Activated effector memory CD4-positive, alpha-beta T cell treated with anti-CD3 and anti-CD28 coated beads, Interleukin-2, amount 50 U/mL, for 16 hours (primary cell): ENCODE results near the gene MAP3K14.

ENCODE experiments used
- DNase-seq: peaks from one replicate; pipeline ENCODE4 v3.0.0-alpha.2; 2020

MAP3K14 gene

DNA sequence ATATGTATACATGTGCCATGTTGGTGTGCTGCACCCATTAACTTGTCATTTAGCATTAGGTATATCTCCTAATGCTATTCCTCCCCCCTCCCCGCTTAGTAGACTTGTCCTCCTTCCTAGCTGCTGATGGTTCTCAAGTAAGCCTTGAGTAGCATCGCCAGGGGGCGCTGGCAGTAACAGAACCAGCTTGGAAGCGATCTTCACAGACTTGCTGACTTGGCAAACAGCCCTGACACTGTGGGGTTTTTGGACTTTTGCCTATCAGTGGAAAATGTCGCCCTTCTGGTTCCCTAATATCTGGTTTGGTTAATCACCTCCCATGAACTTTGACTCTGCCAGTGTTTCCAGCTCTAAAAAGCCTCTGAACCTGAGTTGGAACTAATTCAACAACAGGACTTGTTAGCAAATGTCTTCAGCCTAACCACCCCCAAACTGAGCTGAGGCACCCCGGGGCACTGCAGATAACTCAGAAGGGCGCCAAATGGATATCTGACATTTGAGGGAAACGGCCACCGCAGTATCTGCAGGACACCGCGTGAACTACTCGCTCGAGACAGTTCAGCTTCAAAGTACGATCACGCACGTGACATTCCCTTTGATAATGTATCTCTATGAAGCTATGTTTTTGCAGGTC, 39.5 kb downstream of the MAP3K14 start:
- DNase-seq: peak; percentile 96

DNA sequence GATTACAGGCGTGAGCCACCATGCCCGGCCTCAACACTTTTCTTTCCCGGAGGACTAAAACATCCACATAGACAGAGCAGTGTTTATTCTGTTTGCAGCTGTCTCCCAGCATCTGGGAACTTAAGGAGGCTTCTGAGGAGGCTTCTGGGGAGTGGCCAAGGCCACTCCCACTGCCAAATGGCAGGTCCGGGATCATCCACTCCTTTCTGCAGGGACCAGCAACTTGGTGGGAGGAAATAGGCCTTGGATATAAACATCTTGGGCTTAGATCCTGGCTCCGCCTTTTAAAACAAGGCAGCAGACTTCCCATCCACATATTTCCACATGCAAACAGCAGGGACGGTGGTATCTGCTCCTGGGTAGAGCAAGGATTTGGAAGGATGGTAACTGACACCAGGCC, 40.8 kb downstream of the MAP3K14 start:
- no peak for DNase-seq

DNA sequence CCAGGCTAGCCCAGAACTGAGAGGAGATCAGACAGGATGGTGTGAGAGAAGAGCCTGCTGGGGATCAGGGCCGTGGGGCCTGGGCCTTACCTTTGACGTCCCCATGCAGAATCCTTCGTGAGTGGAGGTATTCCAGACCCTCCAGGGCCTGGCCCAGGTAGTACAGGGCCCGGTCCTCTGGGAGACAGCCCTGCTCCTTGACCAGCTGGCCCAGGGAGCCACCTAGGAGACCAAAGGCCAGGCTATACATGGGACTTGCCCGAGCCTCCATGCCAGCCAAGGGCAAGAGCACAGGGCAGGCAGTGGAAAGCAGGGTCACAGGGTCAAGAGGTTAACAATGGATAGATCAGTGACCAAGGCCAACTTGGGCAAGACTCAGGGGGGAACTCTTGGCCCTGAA, 42.8 kb downstream of the MAP3K14 start:
- no peak for DNase-seq

DNA sequence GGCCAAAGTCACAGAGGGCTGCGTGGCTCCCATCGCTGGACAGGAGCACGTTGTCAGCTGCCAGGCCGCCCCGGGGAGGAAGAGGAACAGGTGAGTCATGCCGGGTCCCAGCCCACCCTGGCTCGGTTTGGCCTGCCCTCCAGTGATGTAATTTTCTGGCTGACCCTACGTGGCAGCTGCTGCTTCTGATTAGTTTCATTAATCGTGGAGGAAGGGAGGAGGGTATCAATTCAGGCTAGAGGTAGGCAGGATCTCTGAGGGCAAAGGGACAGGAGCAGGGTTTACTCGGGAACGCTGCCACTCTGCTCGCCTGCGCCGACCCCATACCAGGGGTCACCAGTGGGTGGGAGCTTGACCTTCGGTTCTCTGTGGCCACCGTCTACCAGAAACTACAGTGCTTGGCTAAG, 43.3 kb downstream of the MAP3K14 start:
- DNase-seq: no peak

DNA sequence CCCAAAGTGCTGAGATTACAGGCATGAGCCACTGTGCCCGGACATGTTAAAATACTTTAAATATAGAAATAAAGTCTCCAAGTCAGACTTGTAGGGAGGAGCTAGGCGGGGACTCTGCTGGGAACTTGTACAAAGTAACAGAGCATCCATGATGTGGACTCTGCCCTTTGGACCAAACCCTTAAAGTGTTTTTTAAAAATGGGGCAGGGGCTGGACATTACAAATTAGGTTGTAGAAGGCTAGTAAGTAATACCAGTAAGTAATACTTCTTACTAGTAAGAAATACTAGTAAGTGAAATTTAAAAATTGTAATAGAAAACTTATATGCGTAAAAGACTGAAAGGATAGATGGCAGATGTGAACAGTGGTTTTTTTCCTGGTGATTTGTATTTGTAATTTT, 45.2 kb downstream of the MAP3K14 start:
- no peak for DNase-seq

DNA sequence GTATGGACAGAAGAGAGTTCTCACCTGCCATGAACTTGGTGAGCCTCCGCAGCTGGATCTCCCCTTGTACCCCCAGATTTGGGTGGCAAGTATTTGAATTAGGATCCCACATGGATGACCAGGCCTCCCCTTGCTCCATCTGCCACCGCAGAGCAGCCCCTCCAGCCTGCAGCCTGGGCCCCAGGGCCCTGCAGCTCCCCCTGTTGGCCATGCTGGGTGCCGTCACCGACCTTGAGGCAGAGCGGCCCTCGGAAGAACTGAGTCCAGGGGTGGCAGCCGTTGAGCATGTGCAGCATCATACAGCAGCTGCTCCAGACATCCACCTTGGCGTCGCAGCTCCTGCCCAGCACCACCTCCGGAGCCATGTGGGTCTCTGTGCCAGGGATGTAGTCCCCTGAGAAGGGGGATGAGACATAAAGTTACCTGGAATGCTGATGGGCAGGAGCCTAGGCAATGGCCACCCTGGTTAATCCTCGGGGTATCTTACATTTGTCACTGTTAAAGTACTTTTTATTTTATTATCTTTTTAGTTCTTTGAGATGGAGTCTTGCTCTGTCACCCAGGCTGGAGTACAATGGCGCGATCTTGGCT, 45.9 kb downstream of the MAP3K14 start:
- peak; percentile 83 for DNase-seq

DNA sequence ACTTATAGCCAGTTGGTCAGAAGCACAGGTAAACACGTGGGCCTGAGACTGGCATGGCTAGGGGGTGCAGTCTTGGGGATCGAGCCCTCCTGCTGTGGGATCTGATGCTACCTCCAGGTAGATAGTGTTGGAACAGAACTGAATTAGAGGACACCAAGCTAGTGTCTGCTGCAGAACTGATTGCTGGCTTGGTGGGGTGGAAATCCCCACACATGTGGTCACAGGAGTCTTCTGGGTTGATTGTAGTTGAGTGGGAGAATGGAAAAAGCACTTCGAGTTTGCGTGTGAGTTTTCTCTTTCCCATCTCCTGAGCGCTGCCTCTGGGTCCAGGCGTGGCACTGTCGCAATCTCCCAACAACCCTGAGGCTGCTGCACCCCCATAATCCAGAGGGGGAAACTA, 46.9 kb downstream of the MAP3K14 start:
- no peak for DNase-seq

DNA sequence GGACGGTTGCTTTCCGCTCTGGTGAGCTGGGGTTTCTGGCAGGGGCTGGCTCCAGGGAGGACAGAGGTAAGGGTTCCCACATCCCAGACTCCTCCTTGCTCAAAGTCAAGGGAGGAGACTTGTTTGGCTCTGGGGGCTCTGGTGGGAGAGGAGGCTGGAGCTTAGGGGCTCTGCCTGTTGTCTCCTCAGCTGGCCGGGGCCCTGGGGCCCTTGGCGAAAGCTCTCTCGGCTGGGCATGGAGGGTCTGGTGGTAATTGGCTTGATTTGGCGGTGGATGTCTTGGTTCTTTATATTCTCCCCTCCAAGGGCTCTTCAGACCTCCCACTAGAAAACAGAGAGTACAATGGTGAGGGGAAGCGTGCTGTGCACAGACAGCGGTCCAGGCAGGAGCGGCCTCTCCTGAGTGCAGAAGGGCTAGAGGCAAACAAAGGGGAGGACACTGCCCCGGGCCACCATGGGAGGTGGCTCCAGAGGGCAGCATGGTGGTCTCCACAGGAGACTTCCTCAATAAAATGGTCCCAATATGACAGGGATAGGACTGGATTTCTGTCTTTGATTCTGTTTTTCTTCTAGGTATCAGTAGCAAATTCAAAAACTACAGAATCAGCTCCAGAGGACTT, 49.3 kb downstream of the MAP3K14 start:
- no peak for DNase-seq

DNA sequence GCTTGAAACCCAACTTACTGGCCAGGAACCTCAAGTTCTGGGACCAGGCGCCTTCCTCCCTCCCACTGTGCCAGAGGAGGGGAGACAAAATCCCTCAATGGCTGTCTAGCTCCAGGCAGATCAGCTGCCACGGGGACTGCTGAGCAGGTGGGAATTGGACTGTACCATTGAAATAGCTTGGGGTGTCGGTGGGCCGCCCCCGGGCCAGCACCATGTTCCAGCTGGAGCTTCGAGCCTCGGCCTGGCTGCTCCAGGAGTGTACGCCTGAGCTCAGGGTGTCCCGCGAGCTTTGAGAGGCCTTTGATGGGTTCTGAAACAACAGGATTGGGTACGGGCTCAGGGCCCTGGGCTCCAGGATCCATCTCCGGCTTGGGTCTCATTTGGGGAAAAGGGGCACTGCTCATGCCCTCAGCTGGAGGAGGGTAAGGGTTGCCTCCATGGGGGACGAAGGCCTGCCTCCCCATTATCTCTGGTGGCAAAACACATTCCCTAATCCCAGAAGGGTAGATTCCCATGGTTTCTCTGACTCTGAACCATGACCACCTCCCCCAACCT, 50.4 kb downstream of the MAP3K14 start:
- DNase-seq: no peak

DNA sequence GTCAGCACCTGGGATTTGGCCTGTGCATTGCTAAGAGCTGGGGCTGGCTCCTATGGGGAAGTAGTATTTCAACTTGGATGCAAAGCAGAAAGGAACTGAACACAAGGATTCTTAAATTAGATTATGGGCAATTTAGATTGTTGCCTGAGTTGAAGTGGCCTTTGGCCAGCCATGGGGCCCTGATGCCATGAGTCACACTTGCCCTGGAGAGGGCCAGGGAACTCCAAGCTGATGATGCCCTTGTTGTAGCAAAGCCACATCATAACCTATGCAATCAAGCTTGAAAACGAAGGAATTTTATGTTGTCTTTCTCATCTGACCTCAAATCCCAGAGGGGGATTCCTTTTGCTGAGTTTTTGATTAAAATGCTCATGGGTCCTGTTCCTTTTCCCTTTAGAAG, 51.0 kb downstream of the MAP3K14 start:
- DNase-seq: no peak

DNA sequence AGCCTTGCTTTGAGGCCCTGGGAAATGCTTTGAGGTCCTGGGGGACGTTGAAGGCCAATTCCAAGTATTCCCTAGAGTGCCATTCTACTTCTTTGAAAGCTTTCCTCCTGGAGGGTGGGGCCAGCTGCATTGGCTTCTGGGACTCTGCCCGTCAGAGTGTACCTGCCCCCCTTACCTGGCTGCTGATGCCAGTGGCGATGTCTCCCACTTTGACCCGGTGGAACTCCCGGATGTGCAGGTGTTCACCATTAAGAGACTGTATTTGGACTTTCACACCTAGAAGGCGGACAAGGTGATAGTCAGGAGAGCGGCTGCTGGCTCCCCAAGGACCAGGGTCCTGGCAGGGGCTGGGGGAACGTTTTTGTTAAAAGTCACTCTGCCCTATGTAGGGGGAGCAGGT, 51.8 kb downstream of the MAP3K14 start:
- no peak for DNase-seq

DNA sequence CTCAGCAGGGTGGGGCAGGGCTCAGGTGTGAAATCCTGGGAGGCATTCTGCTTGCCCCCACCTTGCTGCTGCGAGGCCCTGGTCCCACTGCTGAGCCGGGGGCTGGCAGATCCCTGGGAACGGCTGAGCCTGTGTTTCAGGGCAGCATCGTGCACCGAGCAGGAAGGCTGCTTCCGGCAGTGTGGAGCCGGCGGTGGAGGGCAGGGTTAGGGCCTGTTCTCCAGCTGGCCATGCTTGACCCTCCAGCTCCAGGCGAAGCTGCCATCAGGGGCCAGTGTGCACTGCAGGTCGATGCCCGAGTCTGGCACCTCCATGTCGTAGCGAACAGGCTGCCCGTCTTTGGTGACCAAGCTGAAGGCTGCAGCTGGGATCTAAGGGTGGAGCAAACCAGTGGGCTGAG, 52.4 kb downstream of the MAP3K14 start:
- no peak for DNase-seq

DNA sequence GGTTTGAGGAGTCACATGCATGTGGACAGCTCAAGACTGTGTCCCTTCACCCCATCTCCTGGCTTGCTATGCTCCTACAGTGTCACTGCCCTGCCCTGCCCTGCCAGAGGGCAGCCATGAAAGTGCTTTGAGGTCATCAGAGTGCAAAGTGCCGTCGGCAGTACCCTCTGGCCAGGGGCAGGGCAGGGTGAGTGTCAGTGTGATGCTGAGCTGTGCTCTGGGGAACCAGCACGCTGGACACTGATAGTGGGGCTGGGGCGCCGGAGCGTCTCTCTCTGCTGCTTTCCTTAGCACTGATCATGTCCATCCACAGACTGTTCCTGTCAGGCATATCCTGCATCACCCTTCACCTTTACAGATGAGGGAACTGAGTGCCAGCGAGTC, 53.4 kb downstream of the MAP3K14 start:
- no peak for DNase-seq

DNA sequence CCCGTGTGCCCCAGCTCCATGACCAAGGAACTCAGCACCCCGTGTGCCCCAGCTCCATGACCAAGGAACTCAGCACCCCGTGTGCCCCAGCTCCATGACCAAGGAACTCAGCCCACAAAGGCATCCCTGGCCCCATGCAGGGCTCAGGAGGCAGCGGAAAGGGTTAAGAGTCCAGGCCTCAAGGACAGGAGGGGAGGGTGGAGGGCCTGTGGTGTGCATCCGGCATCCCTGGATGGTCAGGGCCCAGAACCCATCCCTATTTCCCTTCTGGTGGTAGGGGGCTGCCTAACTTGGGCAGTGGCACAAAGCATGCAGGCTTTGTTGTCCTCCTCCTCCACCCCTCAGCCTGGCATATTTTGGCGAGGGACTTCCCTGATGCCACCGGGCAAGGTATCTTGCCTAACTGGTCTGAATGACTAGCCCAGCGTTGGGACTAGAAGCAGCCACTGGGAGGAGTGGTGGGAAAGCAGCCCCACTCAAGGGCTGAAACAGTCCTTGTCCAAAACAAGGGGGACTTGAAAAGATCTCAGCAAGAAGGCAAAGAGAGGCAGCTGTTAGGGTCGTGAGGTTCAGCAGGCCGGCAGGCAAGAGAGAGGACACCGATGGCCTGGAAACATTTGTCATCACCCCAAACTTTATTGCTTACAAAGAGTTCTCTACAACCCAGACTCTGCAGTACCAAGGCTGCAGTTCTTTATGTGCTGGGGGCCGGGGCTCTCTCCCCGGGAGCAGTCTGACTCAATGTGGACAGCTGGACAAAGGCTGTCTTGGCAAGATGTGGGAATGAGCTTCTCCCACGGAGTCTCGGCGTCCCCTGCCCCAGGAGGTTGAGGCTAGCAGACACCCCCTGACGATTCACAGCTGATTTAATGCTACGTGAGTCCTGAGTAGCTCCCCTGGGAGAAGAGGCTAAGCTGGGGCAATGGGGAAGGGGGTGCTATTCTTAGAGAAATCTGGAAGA, 54.0 kb downstream of the MAP3K14 start:
- no peak for DNase-seq

DNA sequence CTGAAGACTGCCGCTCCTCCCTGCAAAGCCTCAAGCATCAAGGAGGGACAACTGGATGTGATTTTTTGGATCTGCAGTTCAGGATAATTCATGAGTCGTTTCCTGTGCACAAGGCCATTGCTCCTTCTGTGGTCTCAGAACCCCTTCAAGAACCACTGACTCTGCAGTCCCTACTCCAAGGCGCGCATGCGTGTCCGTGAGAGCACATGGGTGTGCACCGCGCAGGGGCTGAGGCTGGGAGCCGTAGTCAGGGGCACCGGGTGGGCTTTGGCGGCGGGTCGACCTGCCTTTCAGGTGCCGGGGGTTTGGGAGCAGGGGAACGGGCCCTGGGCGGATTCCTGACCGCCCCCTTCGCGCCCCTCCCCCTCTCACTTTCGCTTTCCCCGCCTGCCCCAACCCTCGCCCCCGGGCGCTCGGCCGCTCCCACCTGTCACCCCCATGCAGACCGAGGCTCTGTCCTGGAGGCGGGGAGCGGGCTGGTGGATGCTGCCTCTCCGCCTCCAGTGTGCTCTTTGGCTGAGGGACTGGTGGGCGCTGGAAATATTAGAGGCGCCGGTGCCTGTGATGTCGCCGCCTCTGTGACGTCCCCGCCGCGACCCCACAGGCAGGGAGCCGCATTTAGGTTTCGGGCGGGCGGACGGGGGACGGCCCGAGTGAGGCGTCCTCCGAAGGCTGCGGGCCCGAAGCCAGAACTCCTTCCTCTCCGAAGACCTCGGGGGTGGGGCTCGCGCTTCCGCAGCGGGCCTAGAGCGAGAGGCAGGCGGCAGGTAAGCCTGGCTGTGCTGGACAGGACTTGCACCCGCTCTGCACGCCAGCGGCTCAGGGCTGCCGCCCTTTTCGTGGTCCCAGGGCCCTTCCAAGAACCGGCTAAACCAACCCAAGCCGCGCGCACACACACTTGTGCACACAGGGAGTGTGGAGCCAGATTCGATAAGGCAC, 55.0 kb downstream of the MAP3K14 start, which contains the start of gene SPATA32:
SPATA32 (minus strand) TSS at position 518 of the 939 bp plus-strand sequence; CDS start at position 440, 78 bp downstream.
- DNase-seq: peak; percentile 86

DNA sequence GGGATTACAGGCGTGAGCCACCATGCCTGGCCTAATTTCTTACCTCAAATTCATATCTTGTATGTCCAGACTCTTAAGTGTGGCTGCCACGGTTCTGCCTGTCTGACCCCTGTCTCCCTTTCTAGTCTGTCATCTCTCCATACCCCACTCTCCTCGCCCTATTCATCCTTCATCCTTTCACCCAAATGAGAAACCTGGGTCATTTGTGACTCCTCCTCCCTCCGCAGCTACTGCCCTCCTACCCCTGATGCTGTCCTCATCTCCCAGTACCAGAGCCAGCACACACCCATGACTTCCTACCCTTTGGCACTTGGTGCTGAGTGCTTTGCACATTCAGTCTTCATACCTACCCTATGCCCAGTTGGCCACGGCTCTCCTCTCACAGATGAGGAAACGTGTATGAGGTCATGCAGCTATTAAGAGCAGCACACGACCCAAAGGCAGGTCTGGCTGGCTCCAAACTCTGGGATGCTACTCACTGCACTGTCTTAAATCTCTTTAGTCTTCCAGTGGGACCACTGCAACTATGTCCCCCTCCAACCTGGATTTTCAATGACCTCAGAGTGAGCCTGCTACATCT, 56.5 kb downstream of the MAP3K14 start:
- no peak for DNase-seq

DNA sequence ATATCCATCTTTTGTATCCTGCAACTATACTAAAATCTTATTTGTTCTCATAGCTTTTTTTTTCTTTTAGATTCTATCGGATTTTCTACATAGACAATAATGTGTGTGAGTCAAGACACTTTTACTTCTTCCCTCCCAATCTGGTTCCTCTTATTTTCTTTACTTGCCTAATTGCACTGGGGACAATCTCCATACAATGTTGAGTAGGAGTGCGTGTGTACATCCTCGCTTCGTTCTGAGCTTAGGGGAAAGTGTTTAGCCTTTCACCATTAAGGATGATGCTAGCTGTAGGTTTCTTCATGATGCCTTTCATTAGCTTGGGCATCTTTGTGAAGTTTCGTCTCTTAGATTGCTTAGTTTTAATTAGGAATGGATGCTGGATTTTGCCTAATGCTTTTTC, 57.8 kb downstream of the MAP3K14 start:
- no peak for DNase-seq

DNA sequence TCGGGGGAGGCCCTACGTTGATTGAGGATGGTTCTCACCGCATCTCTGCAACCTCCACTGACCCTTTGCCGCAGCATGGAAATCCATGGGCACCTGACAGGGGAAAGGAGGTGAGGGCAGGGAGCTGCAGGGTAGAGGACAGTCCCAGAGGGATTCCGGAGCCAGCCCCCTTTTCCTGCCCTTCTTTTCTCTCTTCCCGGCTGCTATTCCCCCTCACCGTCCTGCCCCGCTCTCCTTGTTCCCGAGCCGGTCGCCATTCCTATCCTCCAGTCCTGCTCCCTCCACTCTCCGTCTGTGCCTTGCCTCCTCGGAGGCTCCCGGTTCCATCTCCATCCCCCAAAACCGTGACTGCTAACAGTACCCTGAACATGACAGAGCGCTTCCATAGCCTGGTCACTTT, 59.7 kb downstream of the MAP3K14 start:
- DNase-seq: no peak

DNA sequence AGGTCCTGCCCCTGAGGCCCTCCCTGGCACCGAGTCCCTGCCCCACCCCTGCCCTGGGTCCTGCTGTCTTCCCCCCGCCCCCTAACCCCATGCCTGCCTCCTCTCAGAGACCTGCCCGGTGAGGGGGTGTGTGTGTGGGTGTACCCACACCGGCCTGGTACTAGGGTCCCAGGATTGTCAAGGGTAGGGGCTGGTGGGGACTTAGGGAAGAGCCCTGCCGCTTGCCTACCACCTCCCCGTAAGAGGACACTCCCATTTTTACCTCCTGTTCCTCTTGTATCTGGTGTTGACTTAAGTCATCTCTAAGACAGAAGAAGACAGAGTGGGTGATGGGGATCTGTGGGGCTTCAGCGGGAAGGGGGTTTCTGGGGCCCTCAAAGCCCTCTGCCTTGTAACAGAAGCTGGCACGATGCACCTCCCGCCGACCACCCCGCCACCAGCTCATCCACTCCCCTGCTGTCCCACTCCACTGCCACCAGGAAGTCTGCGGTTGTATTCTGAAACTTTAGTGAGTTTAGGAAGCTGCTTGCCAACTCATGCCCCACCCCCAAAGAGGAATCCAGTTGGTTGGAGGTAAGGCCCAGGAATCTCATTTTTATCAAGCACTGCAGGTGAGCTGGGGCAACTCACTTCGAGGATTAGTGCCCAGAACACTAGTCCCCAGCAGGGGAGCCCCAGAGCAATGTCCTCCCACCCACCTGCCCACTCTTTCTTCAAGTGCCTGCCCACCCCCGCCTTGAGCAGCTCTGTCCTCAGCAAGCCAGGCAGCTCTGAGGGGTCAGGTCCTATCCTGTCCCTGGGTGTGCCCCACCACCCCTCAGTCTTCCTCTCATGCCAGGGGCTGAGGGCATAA, 60.5 kb downstream of the MAP3K14 start:
- no peak for DNase-seq

DNA sequence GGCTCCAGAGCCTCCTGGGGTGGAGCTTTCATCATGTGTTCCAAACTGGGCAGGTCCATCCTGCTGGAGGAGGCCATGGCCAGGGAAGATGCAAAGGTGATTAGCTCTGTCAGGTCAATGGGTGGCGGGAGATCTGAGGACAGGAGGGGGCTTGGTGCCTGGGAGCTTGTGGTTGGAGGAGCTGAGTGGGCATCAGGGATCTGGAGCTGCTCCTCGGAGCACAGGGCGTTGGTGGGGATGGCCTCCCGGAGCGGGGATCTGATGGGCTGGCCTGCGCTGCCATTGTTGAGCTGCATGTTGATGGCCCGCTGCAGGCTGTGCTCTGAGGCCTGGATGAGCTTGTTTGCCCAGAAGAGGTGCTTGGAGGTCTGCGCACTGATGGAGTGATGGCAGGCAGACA, 61.5 kb downstream of the MAP3K14 start:
- DNase-seq: no peak

DNA sequence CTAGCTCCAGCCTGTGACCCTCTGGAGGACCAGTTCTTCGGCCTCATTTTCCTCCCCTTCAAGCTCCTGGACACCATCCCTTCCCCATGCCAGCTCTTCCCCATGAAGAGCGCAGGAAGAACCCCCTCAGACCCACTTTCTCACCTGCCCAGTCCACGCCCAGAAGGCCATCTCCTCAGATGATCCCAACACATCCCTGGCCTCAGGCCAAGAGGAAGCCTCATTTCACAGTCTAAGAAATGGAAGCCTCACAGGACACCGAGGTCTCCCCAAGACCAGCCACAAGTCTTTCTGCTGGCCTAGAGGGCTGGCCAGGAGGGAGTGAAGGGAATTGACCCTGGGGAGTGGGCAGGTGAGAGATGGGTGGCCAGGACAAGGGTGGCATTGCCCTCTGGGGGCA, 62.9 kb downstream of the MAP3K14 start:
- DNase-seq: no peak
